Measurements from ENCODE around the gene SCIMP.
"Not testable (repeated sequence)": the region's sequence is repeated elsewhere in the genome, so short reads cannot be mapped to it uniquely, and the experiment has no call there.

The SCIMP gene

GRCh38 chr17:5191541-5192417, 42.9 kb downstream of the SCIMP start, which contains the start of gene ZNF594:
Gene ZNF594, minus strand, starts transcription at chr17:5191868. Its CDS starts 7,612 bp downstream, at chr17:5184256.
- peak; percentile 53 to 97 (median 92) for DNase-seq

- no peak for DNase-seq
These were observed 50.4 kb downstream of the SCIMP start for GRCh38 chr17:5184288-5184687.

GRCh38 chr17:5183410-5183793, 51.3 kb downstream of the SCIMP start:
- no peak for DNase-seq

- no peak for DNase-seq
These were observed 51.9 kb downstream of the SCIMP start for GRCh38 chr17:5182597-5183409.

GRCh38 chr17:5181509-5182305, 53.0 kb downstream of the SCIMP start:
- no peak for DNase-seq

- DNase-seq = no peak
These were observed 55.7 kb downstream of the SCIMP start for GRCh38 chr17:5179003-5179402.

- DNase-seq = not testable (repeated sequence)
These were observed 59.6 kb downstream of the SCIMP start for GRCh38 chr17:5175027-5175426.

GRCh38 chr17:5165791-5166564, 68.7 kb downstream of the SCIMP start:
- DNase-seq = not testable (repeated sequence)

GRCh38 chr17:5164436-5164835, 70.2 kb downstream of the SCIMP start:
- no peak for DNase-seq

GRCh38 chr17:5161793-5162192, 72.9 kb downstream of the SCIMP start:
- DNase-seq = not testable (repeated sequence)

- DNase-seq = not testable (repeated sequence)
These were observed 74.0 kb downstream of the SCIMP start for GRCh38 chr17:5160702-5161101.
